Kidney (tissue), 14 donors: Measurements from ENCODE around the gene SCO2. TPM values are rescaled to one million over a fixed set of nuclear protein-coding genes. Genes with fewer than 3 reads are reported as not detected.

Experiments used
- DNase-seq, 5 donors: peaks; one replicate each; pipeline ENCODE4 v3.0.0-alpha.2; 2013 to 2020
- FAIRE-seq: peaks from 2 replicates; lab custom pipeline; 2012; peaks lifted over from hg19 to GRCh38; lab: Jason Lieb, UNC
- H3K27ac ChIP-seq, 2 donors: one replicate each; pipeline ENCODE4 v1.7.0; 2013; ENCODE audit warnings: low read depth in 2 of 2, low read length in 2 of 2, inconsistent platforms in 1 of 2
- H3K27me3 ChIP-seq: one replicate; pipeline ENCODE4 v1.7.1; 2013; ENCODE audit warnings: low read length, inconsistent platforms; ENCODE audit not compliant: control insufficient read depth, insufficient read depth
- H3K36me3 ChIP-seq, 3 donors: one replicate each; pipeline versions ENCODE4 v1.7.0 to v1.7.1; 2013; ENCODE audit warnings: low read length in 3 of 3, control low read depth in 1 of 3, inconsistent platforms in 1 of 3; ENCODE audit not compliant: insufficient read depth in 3 of 3, control insufficient read depth in 2 of 3
- H3K4me1 ChIP-seq, 3 donors: one replicate each; pipeline versions ENCODE4 v1.7.0 to v1.7.1; 2013; ENCODE audit warnings: low read length in 3 of 3, inconsistent platforms in 1 of 3, low read depth in 1 of 3; ENCODE audit not compliant: control insufficient read depth in 2 of 3, insufficient read depth in 2 of 3
- H3K4me3 ChIP-seq, 3 donors: one replicate each; pipeline versions ENCODE4 v1.7.0 to v1.8.1; 2013; ENCODE audit warnings: low read length in 3 of 3, control low read depth in 1 of 3, inconsistent platforms in 1 of 3
- H3K9ac ChIP-seq, 3 donors: one replicate each; pipeline versions ENCODE4 v1.7.0 to v1.7.1; 2013; ENCODE audit warnings: low read length in 3 of 3, control low read depth in 1 of 3, inconsistent platforms in 1 of 3
- H3K9me3 ChIP-seq, 3 donors: one replicate each; pipeline versions ENCODE4 v1.7.0 to v1.7.1; 2013; ENCODE audit warnings: low read length in 3 of 3, control low read depth in 1 of 3, inconsistent platforms in 1 of 3; ENCODE audit not compliant: control insufficient read depth in 2 of 3, insufficient read depth in 1 of 3
- CTCF ChIP-seq: IDR thresholded peaks from 3 replicates; pipeline ENCODE4 v1.5.1; 2012; ENCODE audit warnings: mild to moderate bottlenecking, moderate library complexity, borderline replicate concordance; ENCODE audit not compliant: insufficient read depth; ENCODE audit errors: extremely low read depth
- intact Hi-C: fragments of 100-400 bp; cut with DNase I; formaldehyde crosslinking; loops from one replicate; pipeline ENCODE4 v1.11.1; 2022
- polyA plus RNA-seq: library from polyadenylated mRNA; stranded (reverse); fragments of 350-450 nt; fragmentation: Illumina TruSeq; extraction: RNeasy Lipid Tissue Mini Kit (QIAGEN cat#74804); gene quantifications from one replicate; pipeline ENCODE4 v1.2.3, GENCODE V29; 2014; ENCODE audit warnings: low read depth, low replicate concordance; ENCODE audit not compliant: insufficient read depth
- total RNA-seq: library from RNA; stranded (reverse); fragmentation: NEBNext Ultra II Directional; extraction: Animal tissue kit (Norgen Biotek cat#: 25700); gene quantifications from one replicate; pipeline ENCODE4 v1.2.1, GENCODE V29; 2021
- donor health status: control.
- donor health status: control.
- donor health status: control.
- donor health status: control.
- donor health status: control.
- donor health status: DM: yes; HTN: yes; CAD: no.
- donor health status: Normal renal cell carcinoma (clear cell type).

SCO2 gene
- total and polyA plus RNA-seq, 2 donors from 2014 or later = 1.1 to 4.1 TPM

- H3K27ac ChIP-seq = no peak overlapping the region
- no peaks in the 10 kb centered on the region for H3K9me3 ChIP-seq
- H3K9ac ChIP-seq = no peak overlapping the region
- peaks cover 0 to 4% (median 0%) of the 10 kb centered on the region in 3 donors for H3K36me3 ChIP-seq
- DNase-seq (peak in 1 of 5 donors; percentile 66), FAIRE-seq (no peak)
- H3K27me3 ChIP-seq = no peaks in the 10 kb centered on the region
- intact Hi-C loops = no loop called here
- TF ChIP-seq CTCF = no peak
- H3K4me3 ChIP-seq = peak overlapping the region in 1 of 3 donors; percentile 56
- H3K4me1 ChIP-seq = peaks cover 0 to 11% (median 0%) of the 10 kb centered on the region in 3 donors
Measured at GRCh38 chr22:50489363-50490243, 35.8 kb downstream of the SCO2 start.

GRCh38 chr22:50488886-50489285 lies 36.5 kb downstream of the SCO2 start:
- H3K27ac ChIP-seq = no peak overlapping the region
- intact Hi-C loops = no loop called here
- peaks cover 0 to 13% (median 0%) of the 10 kb centered on the region in 3 donors for H3K4me1 ChIP-seq
- FAIRE-seq (no peak), DNase-seq (no peak)
- H3K27me3 ChIP-seq = no peaks in the 10 kb centered on the region
- peaks cover 0 to 4% (median 0%) of the 10 kb centered on the region in 3 donors for H3K36me3 ChIP-seq
- H3K9me3 ChIP-seq = no peaks in the 10 kb centered on the region
- H3K4me3 ChIP-seq = peak overlapping the region in 2 of 3 donors; percentile 39 to 57
- TF ChIP-seq CTCF = no peak
- no peak overlapping the region for H3K9ac ChIP-seq

GRCh38 chr22:50488006-50488677 lies 37.3 kb downstream of the SCO2 start:
- no peaks in the 10 kb centered on the region for H3K9me3 ChIP-seq
- peak overlapping the region in 2 of 3 donors; percentile 69 to 75 for H3K4me3 ChIP-seq
- no peaks in the 10 kb centered on the region for H3K27me3 ChIP-seq
- no peak overlapping the region for H3K27ac ChIP-seq
- no peak for TF ChIP-seq CTCF
- intact Hi-C loops = no loop called here
- peak overlapping the region in 1 of 3 donors; percentile 51 for H3K9ac ChIP-seq
- peak in 1 of 5 donors; percentile 60 for DNase-seq
- no peak for FAIRE-seq
- peaks cover 0 to 13% (median 0%) of the 10 kb centered on the region in 3 donors for H3K4me1 ChIP-seq
- H3K36me3 ChIP-seq = peaks cover 0 to 4% (median 0%) of the 10 kb centered on the region in 3 donors
